Vagina (tissue), 2 donors: Measurements from ENCODE around the gene ESPN. TPM values are rescaled to one million over a fixed set of nuclear protein-coding genes. Genes with fewer than 3 reads are reported as not detected.

Experiments used
- DNase-seq, 2 donors: peaks; one replicate each; pipeline ENCODE4 v3.0.0-alpha.2; 2017; ENCODE audit errors: extremely low spot score in 2 of 2
- H3K27ac ChIP-seq: fragments of 200-600 bp; sonication (generic); one replicate; pipeline ENCODE4 v1.5.1; 2019
- H3K27me3 ChIP-seq: fragments of 200-600 bp; sonication (generic); one replicate; pipeline ENCODE4 v1.5.1; 2019
- H3K36me3 ChIP-seq, 2 donors: fragments of 200-600 bp; sonication (generic); one replicate each; pipeline ENCODE4 v1.5.1; 2017 to 2019
- H3K4me1 ChIP-seq: fragments of 200-600 bp; sonication (generic); one replicate; pipeline ENCODE4 v1.5.1; 2019
- H3K4me3 ChIP-seq, 2 donors: fragments of 200-600 bp; sonication (generic); 1 replicate in 1 of 2; 2 replicates in 1 of 2; pipeline ENCODE4 v1.5.1; 2016 to 2019
- H3K9me3 ChIP-seq: fragments of 200-600 bp; sonication (generic); one replicate; pipeline ENCODE4 v1.5.1; 2019
- CTCF ChIP-seq, 3 experiments: fragments of 450-650 bp in 2 of 3; fragments of 200-600 bp in 1 of 3; sonication (generic) in 1 of 3; IDR thresholded peaks; one replicate each; pipeline ENCODE4 v1.5.1; 2017 to 2019; ENCODE audit warnings: antibody characterized with exemption in 3 of 3, mild to moderate bottlenecking in 2 of 3, moderate library complexity in 2 of 3
- POLR2A ChIP-seq, 2 donors: fragments of 450-650 bp; IDR thresholded peaks; one replicate each; pipeline ENCODE4 v1.6.1; 2017; ENCODE audit warnings: antibody characterized with exemption in 2 of 2, mild to moderate bottlenecking in 2 of 2, moderate library complexity in 2 of 2
- POLR2AphosphoS5 ChIP-seq, 2 donors: sonication (generic); formaldehyde crosslinking; IDR thresholded peaks; one replicate each; pipeline ENCODE4 v1.9.0; 2017; ENCODE audit warnings: antibody characterized with exemption in 2 of 2, mild to moderate bottlenecking in 2 of 2, low read depth in 1 of 2; ENCODE audit not compliant: insufficient read depth in 1 of 2
- intact Hi-C: fragments of 100-400 bp; cut with DNase I; formaldehyde crosslinking; loops from one replicate; pipeline ENCODE4 v1.15.1; 2023
- total RNA-seq: library from RNA; depleted of rRNA; stranded (reverse); fragments of >200 nt; gene quantifications from one replicate; pipeline ENCODE4 v1.2.3, GENCODE V29; 2016

The ESPN gene
- total RNA-seq, 1 donor from 2014 or later, result 77.1 TPM

GRCh38 chr1:6497215-6497866 is 72.8 kb downstream of the ESPN start:
- H3K27me3 ChIP-seq, result no peaks in the 10 kb centered on the region
- no peak for TF ChIP-seq CTCF (IDR thresholded peaks at IDR 0.05)
- no peak for TF ChIP-seq POLR2AphosphoS5 (IDR thresholded peaks at IDR 0.05; ENCODE audit: insufficient read depth in 1 of 2, low read depth in 1 of 2)
- TF ChIP-seq POLR2A (IDR thresholded peaks at IDR 0.05), result no peak
- H3K27ac ChIP-seq, result peak overlapping the region; percentile 62
- no peaks in the 10 kb centered on the region for H3K9me3 ChIP-seq
- peak overlapping the region; percentile 53 to 83 for H3K4me3 ChIP-seq
- no peaks in the 10 kb centered on the region for H3K36me3 ChIP-seq
- intact Hi-C loops, result no loop called here
- no peak for DNase-seq
- H3K4me1 ChIP-seq, result peaks cover 26% of the 10 kb centered on the region

DNA sequence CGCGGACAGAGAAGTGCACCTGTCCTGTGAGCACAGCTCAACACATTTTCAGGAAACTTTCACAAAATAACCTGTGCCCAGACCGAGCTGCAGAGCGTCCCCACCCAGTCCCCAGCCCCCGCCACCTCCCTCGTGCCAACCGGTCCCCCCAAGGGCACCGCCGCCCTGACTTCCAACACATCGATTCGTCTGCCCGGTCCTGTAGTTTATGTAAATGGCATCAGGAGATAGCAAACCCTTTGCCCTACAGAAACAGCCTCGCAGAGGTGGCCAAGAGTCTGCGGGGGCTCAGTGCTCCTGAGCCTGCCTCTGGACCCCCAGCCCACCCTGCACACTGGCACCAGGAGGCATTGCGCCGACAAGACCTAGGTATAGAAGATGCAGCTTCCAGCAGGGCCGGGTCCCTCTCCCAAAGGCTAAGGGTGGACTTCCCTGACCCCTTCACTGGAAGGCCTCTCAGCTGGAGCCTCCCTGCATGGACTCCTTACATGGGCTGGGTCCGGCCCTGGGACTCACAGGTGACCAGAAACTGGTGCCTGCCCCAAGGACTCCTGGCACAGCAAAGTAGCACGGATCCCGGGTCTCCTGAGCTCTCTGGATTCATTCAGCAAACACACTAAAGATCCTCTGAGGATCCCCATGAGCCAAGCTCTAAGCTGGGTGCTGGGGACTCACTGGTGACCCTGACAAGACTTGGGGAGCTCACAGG is 73.4 kb downstream of the ESPN start:
- Histone ChIP-seq H3K4me1 (peaks cover 26% of the 10 kb centered on the region), H3K9me3 (no peaks in the 10 kb centered on the region), H3K27me3 (no peaks in the 10 kb centered on the region), H3K27ac (no peak overlapping the region), H3K4me3 (peak overlapping the region; percentile 53 to 83), H3K36me3 (no peaks in the 10 kb centered on the region)
- DNase-seq, result no peak
- TF ChIP-seq POLR2A (IDR thresholded peaks at IDR 0.05), result no peak
- TF ChIP-seq POLR2AphosphoS5 (IDR thresholded peaks at IDR 0.05; ENCODE audit: insufficient read depth in 1 of 2, low read depth in 1 of 2), result no peak
- no peak for TF ChIP-seq CTCF (IDR thresholded peaks at IDR 0.05)
- intact Hi-C loops, result no loop called here

- H3K27ac ChIP-seq, result no peak overlapping the region
- DNase-seq, result no peak
- peaks cover 26% of the 10 kb centered on the region for H3K4me1 ChIP-seq
- no peaks in the 10 kb centered on the region for H3K36me3 ChIP-seq
- no peak for TF ChIP-seq POLR2A (IDR thresholded peaks at IDR 0.05)
- no peak for TF ChIP-seq CTCF (IDR thresholded peaks at IDR 0.05)
- H3K9me3 ChIP-seq, result no peaks in the 10 kb centered on the region
- H3K27me3 ChIP-seq, result no peaks in the 10 kb centered on the region
- intact Hi-C loops, result no loop called here
- H3K4me3 ChIP-seq, result no peak overlapping the region
Observed at GRCh38 chr1:6498576-6499111, 74.1 kb downstream of the ESPN start.

GRCh38 chr1:6499296-6499695 is 74.7 kb downstream of the ESPN start:
- no peak for DNase-seq
- H3K9me3 ChIP-seq, result no peaks in the 10 kb centered on the region
- H3K4me3 ChIP-seq, result no peak overlapping the region
- H3K27me3 ChIP-seq, result no peaks in the 10 kb centered on the region
- no peak overlapping the region for H3K27ac ChIP-seq
- intact Hi-C loops, result no loop called here
- TF ChIP-seq CTCF (IDR thresholded peaks at IDR 0.05) (no peak), POLR2AphosphoS5 (IDR thresholded peaks at IDR 0.05; ENCODE audit: insufficient read depth in 1 of 2, low read depth in 1 of 2) (no peak), POLR2A (IDR thresholded peaks at IDR 0.05) (no peak)
- H3K36me3 ChIP-seq, result no peaks in the 10 kb centered on the region
- H3K4me1 ChIP-seq, result peaks cover 26% of the 10 kb centered on the region
